GM10266 (cell line): ENCODE results near the gene OR6C70.

ENCODE experiments used
- DNase-seq: peaks from one replicate; pipeline ENCODE4 v3.0.0; 2012; ENCODE audit errors: extremely low spot score
- CTCF ChIP-seq: IDR thresholded peaks from 2 replicates; pipeline ENCODE4 v1.5.1; 2012; ENCODE audit warnings: mild to moderate bottlenecking, low read depth; ENCODE audit not compliant: control insufficient read depth, insufficient read depth; ENCODE audit errors: missing control alignments

OR6C70 gene

GRCh38 chr12:55470088-55470829 lies at the start of gene OR6C70:
TSS of gene OR6C70 (minus strand) at chr12:55470138. CDS start at chr12:55470138, 0 bp downstream.
- no peak for DNase-seq
- no peak for TF ChIP-seq CTCF

GRCh38 chr12:55516391-55516790 lies 46.5 kb upstream of the OR6C70 start:
- no peak for TF ChIP-seq CTCF

GRCh38 chr12:55515696-55516095 lies 45.8 kb upstream of the OR6C70 start:
- TF ChIP-seq CTCF: no peak
- no peak for DNase-seq

More at GRCh38 chr12:55516391-55516790, 46.5 kb upstream of the OR6C70 start:
- no peak for DNase-seq

- no peak for DNase-seq
- TF ChIP-seq CTCF: no peak
Observed at GRCh38 chr12:55501601-55502000, 31.7 kb upstream of the OR6C70 start.

DNA sequence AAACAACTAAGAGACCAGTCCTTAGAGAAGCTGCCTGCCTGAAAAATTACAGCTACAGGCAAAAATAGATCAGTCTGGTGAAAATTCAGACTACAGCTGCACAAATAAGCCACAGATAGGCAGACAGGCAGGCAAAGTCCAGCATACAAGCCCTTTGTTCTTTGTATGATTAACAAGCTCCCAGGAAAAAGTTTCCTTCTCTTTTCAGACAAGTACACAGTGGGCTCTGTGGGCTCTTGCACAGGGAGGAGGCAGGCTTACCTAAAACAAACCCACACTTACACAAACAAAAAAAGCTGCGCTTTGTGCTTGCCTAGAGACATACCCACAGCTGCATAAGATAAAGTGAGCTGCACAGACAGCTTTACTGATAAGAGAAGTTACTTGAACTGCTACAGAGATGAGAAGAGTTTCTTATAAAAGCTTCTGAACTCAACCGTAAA lies 29.9 kb upstream of the OR6C70 start:
- DNase-seq: no peak
- TF ChIP-seq CTCF: no peak

GRCh38 chr12:55499231-55499630 lies 29.3 kb upstream of the OR6C70 start:
- no peak for TF ChIP-seq CTCF
- DNase-seq: no peak

DNA sequence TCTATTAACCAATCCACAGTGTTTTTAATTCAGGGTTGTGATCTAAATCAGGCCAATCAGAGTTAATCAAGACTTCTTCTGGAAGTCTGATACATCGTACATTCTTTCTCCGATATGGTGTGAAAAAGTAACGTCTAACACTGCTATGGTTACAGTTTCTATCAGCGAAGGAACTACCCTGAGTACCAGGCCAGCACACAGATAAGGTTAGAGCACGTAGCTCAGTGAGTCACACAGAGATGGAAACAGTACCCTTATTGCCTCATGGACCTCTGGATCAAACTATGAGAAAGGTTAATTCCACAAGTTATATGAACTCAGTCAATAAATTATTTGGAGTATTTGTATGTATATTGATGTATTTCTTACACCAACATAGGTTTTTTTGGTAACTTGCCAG lies 25.6 kb upstream of the OR6C70 start:
- TF ChIP-seq CTCF: no peak

More for the DNA sequence above, 25.6 kb upstream of the OR6C70 start:
- DNase-seq: no peak
